SU-DHL-6 (cell line): ENCODE measurements around the gene D2HGDH.

Experiments
- H2AFZ ChIP-seq: fragments of 200-600 bp; sonication (generic); 2 replicates; pipeline ENCODE4 v1.6.1; 2014; ENCODE audit warnings: low read depth, mild to moderate bottlenecking, moderate library complexity, mixed read lengths, antibody characterized with exemption, low read length; ENCODE audit not compliant: severe bottlenecking
- H3F3A ChIP-seq: fragments of 200-600 bp; shearing (Covaris generic); 2 replicates; pipeline ENCODE4 v1.6.0; 2016; ENCODE audit warnings: antibody characterized with exemption, mild to moderate bottlenecking; ENCODE audit not compliant: insufficient read depth
- H3K27ac ChIP-seq: fragments of 200-600 bp; sonication (generic); 2 replicates; pipeline ENCODE4 v1.5.1; 2016; ENCODE audit warnings: low read depth, mild to moderate bottlenecking, low read length, moderate library complexity, mixed read lengths
- H3K27me3 ChIP-seq: fragments of 200-600 bp; sonication (generic), shearing (Covaris generic); 2 replicates; pipeline ENCODE4 v1.6.0; 2014; ENCODE audit warnings: mild to moderate bottlenecking, low read length
- H3K36me3 ChIP-seq: fragments of 200-600 bp; sonication (generic); 2 replicates; pipeline ENCODE4 v1.6.1; 2014; ENCODE audit warnings: mild to moderate bottlenecking, low read length, mixed read lengths
- H3K4me2 ChIP-seq: fragments of 300-600, 200-600 bp; shearing (Covaris generic), sonication (generic); 2 replicates; pipeline ENCODE4 v1.6.0; 2014; ENCODE audit warnings: low read length, low read depth, mild to moderate bottlenecking; ENCODE audit not compliant: poor library complexity, severe bottlenecking
- H3K4me3 ChIP-seq: fragments of 200-600 bp; sonication (generic); 2 replicates; pipeline ENCODE4 v1.5.1; 2014; ENCODE audit warnings: antibody characterized with exemption, low read length, mild to moderate bottlenecking, mixed read lengths; ENCODE audit not compliant: insufficient read depth, poor library complexity, severe bottlenecking
- H3K79me2 ChIP-seq: fragments of 200-600 bp; sonication (generic); 2 replicates; pipeline ENCODE4 v1.6.1; 2014; ENCODE audit warnings: mild to moderate bottlenecking, low read length, moderate library complexity; ENCODE audit not compliant: insufficient read depth
- H3K9ac ChIP-seq: fragments of 200-600 bp; sonication (generic); 2 replicates; pipeline ENCODE4 v1.7.0; 2014; ENCODE audit warnings: mild to moderate bottlenecking, low read length
- H3K9me2 ChIP-seq: fragments of 200-600 bp; sonication (generic); replicated peaks from 2 replicates; pipeline ENCODE4 v1.6.1; 2014; ENCODE audit warnings: low read length; ENCODE audit not compliant: insufficient read depth
- H3K9me3 ChIP-seq: fragments of 200-600 bp; sonication (generic); 2 replicates; pipeline ENCODE4 v1.6.1; 2014; ENCODE audit warnings: low read length, mixed read lengths; ENCODE audit not compliant: insufficient read depth
- H4K20me1 ChIP-seq: fragments of 200-600 bp; sonication (generic); 2 replicates; pipeline ENCODE4 v1.6.1; 2014; ENCODE audit warnings: low read depth, mild to moderate bottlenecking, antibody characterized with exemption, low read length, moderate library complexity, mixed read lengths
- CTCF ChIP-seq: fragments of 200-600 bp; sonication (generic); IDR thresholded peaks from one replicate; pipeline ENCODE4 v1.5.1; 2017; ENCODE audit warnings: antibody characterized with exemption, mild to moderate bottlenecking, low read length, moderate library complexity; ENCODE audit not compliant: insufficient read depth, poor library complexity, severe bottlenecking
- EZH2phosphoT487 ChIP-seq: fragments of 200-600 bp; sonication (generic), shearing (Covaris generic); conservative IDR thresholded peaks from 2 replicates; pipeline ENCODE4 v1.6.1; 2018; ENCODE audit warnings: mild to moderate bottlenecking, antibody characterized with exemption, low read length, moderate library complexity, mixed read lengths

Gene D2HGDH

GRCh38 chr2:241702155-241703031 lies 32.0 kb upstream of the D2HGDH start:
- Histone ChIP-seq H3K36me3 (peaks cover 14% of the 10 kb centered on the region), H3K79me2 (peaks cover 15% of the 10 kb centered on the region), H3K4me2 (peak overlapping the region; percentile 84), H3K9ac (peak overlapping the region; percentile 93), H3K4me3 (peak overlapping the region; percentile 83), H3K27ac (peak overlapping the region; percentile 88), H4K20me1 (no peaks in the 10 kb centered on the region), H3K9me3 (peaks cover 11% of the 10 kb centered on the region; the same call in 1 of the 2 replicates), H3K9me2 (no peaks in the 10 kb centered on the region), H3K27me3 (no peaks in the 10 kb centered on the region), H2AFZ (peak overlapping the region; percentile 3), H3F3A (peaks cover 19% of the 10 kb centered on the region)
- no peak for TF ChIP-seq EZH2phosphoT487
- TF ChIP-seq CTCF, result peak; percentile 69

- Histone ChIP-seq H3K9me2 (no peaks in the 10 kb centered on the region), H3K9me3 (peaks cover 11% of the 10 kb centered on the region; the same call in 1 of the 2 replicates), H3K36me3 (peaks cover 14% of the 10 kb centered on the region), H3K27me3 (no peaks in the 10 kb centered on the region), H3F3A (peaks cover 17% of the 10 kb centered on the region), H4K20me1 (no peaks in the 10 kb centered on the region), H3K9ac (peak overlapping the region; percentile 93), H3K79me2 (peaks cover 15% of the 10 kb centered on the region), H2AFZ (peak overlapping the region; percentile 3), H3K27ac (peak overlapping the region; percentile 8; the same call in 1 of the 2 replicates), H3K4me2 (peak overlapping the region; percentile 84), H3K4me3 (peak overlapping the region; percentile 83)
- TF ChIP-seq CTCF (no peak), EZH2phosphoT487 (no peak)
Measured at GRCh38 chr2:241703032-241703604, 31.3 kb upstream of the D2HGDH start.

- H3F3A ChIP-seq, result no peaks in the 10 kb centered on the region
- H3K4me2 ChIP-seq, result no peak overlapping the region
- H2AFZ ChIP-seq, result no peak overlapping the region
- peaks cover 11% of the 10 kb centered on the region; the same call in 1 of the 2 replicates for H3K9me3 ChIP-seq
- H3K9me2 ChIP-seq, result no peaks in the 10 kb centered on the region
- no peak overlapping the region for H3K27ac ChIP-seq
- H3K36me3 ChIP-seq, result peaks cover 24% of the 10 kb centered on the region
- H3K27me3 ChIP-seq, result no peaks in the 10 kb centered on the region
- H3K4me3 ChIP-seq, result no peak overlapping the region
- peaks cover 15% of the 10 kb centered on the region for H3K79me2 ChIP-seq
- no peak overlapping the region for H3K9ac ChIP-seq
- no peaks in the 10 kb centered on the region for H4K20me1 ChIP-seq
- TF ChIP-seq CTCF (no peak), EZH2phosphoT487 (no peak)
Measured at GRCh38 chr2:241706537-241706936, 27.9 kb upstream of the D2HGDH start.
